HG03159 (cell line): ENCODE data around the gene UGT1A7.
"Not testable (repeated sequence)": the region's sequence is repeated elsewhere in the genome, so short reads cannot be mapped to it uniquely, and the experiment has no call there.

Source experiments
- ATAC-seq: cut with Tn5 transposase; IDR thresholded peaks from one replicate; pipeline ENCODE4 v1.9.1; 2021; ENCODE audit warnings: mild to moderate bottlenecking, moderate library complexity; ENCODE audit not compliant: unreplicated experiment

The UGT1A7 gene

GRCh38 chr2:233679196-233679595 lies 2.5 kb upstream of the UGT1A7 start:
- ATAC-seq, result no peak

DNA sequence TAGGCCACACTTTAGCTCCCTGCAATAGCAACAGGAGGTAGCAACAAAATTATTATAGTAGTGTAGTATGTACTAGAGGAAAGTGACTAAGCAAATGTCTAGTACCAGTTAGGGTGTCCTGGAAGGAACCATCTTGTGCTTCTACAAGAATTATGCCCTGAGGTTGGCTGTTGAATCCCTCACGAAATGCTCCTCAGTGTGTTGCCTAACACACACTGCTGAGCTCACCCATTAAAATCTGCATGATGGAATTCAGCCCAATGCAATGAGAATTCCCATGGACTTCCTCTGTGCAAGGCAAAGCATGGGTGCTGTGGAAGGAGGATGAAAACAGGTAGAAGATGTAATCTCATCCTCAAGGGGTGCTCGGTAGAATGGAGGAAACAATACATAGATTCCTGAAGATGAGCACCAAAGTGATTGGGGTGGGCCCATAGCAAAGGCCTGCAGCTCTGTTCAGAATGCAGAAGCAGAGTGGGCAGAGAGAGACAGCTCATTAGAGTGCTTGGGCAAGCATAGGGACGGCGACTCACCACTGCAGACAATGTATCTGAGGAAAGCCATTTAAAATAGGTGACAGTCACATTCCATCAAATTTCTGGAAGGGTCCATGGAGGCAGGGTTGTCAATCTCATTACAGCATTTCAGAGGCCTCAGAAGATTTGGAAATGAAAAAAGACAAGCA lies 1.2 kb upstream of the UGT1A7 start:
- no peak for ATAC-seq

DNA sequence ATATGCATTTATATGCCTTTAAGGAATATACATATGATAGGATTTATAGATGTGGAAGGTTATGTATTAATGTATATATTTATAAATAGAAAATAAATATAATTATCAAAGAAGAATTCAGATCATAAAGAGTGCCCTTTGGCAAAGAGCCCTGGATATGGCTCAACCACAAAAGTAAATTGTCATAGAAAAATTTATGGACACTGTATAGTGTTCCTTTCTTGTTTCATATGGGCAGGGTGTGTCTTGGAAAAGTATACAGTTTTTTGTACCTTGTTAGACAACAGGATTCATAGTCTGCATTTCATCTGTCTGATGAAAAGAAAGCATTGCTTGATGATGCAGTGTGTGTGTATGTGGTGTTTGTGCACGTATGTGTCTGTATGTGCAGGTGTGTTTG lies 2.9 kb downstream of the UGT1A7 start:
- no peak for ATAC-seq

DNA sequence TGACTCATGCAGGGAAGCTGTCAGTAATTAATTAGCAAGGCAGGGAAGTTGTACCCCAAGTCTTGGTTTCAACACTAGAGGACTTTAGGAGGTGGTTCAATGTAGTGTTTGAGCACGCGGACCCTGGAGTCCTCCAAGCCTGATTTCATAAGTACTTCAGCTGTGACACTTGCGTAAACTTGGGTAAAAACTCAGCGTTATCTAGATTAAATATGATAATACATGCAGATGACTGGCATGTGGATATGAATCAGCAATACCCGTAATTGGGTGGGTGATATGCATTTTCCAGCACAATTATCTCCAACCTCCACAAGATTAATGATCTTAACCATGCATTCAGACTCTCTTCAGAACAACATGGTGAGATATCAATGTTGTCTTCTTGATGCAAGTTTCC lies 5.2 kb downstream of the UGT1A7 start:
- no peak for ATAC-seq

DNA sequence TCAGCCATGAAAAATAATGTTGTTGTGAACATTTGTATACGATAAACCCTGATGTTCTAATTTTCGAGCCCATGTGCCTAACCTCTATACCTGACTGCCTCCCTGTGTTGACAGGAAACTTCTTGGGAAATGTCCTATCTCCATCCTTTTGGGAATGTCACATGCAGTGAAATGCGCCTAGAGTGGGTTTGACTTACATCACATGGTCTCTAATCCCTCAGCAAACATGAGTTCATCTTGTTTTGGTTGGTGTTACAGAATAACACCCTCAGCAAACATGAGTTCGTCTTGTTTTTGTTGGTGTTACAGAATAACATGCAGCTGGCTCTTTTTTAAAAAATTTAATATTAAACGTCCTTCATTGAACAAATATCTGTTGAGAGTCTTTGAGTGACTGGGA lies 6.6 kb downstream of the UGT1A7 start:
- ATAC-seq, result no peak

DNA sequence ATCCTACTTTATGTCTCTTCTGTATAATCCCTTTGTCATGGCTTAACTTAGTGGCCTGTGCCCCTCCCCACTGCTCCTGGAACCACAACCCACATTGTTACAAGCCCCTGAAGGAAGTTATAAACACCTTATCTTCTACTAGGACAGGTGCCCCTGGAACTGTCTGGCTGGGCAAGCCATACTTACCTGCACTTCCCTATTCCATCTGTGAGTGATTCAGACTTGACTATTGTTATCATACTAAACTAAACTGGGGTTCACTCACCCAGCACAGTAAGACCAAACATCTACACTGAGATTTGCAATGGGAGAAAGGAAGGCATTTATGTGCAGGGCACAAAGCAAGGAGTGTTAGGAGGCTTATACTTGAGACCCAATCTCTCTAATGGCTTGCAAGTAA lies 7.3 kb downstream of the UGT1A7 start:
- no peak for ATAC-seq

DNA sequence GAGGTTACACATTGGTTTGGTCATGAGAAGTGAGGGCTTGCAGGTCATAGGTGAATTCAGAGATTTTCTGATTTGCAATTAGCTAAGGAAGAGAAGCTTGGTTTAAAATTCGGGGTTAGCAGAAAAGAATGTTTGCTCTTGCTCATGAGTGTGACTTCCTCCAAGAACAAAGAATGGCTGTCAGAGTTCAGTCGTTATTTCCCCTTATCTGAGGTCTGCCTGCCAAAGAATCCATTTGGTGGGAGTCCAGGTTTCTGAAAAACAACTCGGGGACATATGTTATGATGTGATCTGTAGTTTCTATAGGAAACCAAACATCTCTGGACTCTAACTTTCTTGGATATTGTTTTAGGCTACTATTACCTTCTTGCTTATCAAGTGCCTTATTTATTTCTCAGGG lies 7.8 kb downstream of the UGT1A7 start:
- no peak for ATAC-seq

DNA sequence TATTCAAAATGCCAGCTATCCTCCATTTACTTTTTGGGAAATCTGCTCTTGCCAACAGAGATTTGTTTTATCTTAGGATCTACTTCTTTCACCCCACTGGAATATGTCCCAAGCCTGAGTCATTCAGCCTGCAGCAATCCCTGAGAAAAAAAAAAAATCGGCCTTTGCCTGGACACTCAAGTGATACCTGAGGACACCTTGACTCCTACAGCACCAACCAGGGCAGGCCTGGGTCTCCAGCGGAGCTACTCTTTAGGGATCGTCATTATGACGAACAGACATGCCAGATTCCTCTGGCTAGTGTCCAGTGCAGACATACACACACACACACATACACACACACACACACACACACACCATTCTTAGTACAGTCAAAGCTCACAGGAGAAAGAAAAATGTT lies 8.7 kb downstream of the UGT1A7 start:
- ATAC-seq, result no peak

DNA sequence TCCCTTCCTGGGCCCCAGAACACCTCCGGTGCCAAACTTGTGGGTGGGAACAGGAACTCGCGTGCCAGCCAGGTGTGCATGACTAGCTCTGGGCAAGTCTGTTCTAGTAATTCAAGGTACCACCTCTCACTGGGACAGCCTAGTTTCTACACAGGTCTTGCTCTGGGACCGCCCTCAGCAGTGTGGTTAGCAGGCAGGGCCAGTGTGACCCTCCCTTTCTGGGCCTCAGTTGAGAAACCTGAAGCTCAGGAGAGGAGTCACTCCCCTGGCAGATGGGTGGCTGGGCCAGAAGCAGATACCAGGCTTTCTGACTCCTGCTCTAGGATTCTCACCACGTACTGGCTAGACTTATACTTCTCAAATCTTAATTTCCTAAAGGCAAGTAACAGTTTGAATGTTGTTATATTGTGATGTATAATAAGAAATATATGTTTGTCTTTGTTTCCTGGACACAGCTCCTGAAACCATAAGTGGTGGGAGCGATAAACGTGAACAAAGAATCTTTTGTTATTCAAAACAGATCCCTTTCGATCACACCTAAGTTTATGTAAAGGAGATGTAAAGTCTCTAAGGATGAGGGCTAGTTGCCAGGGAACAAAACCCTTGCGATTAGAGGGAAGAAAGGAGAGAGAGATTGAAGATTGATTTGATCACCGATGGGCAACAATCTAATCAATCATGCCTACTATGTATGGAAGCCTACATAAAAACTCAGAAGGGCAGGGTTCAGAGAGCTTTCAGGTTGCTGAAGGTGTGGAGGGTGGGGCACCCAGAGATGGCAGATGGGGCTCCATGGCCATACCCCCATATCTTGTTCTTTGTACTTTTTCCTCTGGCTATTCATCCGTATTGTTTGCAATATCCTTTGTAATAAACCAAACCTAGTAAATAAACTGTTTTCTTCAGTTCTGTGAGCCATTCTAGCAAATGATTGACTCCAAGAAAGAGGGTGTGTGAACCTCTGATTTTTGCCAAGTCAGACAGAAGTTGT lies 10.0 kb downstream of the UGT1A7 start:
- no peak for ATAC-seq

DNA sequence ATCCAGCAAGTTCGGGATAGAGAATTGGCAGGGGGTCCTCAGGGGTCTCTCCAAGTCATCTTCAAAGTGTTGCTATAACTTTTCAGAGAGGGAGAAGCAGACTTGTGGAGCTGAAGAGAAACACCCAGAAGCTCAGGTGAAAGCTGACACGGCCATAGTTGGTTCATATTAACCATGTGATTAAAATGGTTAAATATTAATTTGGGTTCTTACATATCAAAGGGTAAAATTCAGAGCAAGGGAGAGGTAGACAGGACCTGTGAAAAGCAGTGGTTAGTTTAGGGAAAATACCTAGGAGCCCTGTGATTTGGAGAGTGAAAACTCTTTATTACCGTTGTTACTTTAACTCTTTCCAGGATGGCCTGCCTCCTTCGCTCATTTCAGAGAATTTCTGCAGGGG lies 10.9 kb downstream of the UGT1A7 start, which contains the start of gene UGT1A6:
Gene UGT1A6, plus strand, starts transcription at position 243 of the 400 bp plus-strand sequence. Its CDS starts 115 bp downstream, at position 358.
- no peak for ATAC-seq

DNA sequence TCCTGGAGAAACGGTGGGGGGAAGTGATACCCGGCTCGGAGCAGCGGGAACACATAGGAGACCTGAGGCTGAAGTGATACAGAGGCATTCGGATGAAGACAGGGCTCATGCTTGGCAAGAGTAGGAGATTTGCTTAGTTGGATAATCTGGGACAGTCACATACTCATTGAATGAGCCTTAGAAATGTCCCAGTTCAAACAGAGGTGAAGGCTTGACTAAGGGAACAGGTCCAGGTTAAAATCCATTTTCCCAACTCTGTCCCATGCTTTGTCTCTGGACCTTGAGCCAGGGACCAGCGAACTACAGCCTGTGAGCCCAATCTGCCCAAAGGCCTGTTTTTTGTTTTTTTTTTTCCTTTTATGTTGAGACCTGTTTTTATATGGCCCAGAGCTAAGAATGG lies 12.3 kb downstream of the UGT1A7 start:
- no peak for ATAC-seq

- no peak for ATAC-seq
These were observed 17.0 kb downstream of the UGT1A7 start for GRCh38 chr2:233698740-233699139.

DNA sequence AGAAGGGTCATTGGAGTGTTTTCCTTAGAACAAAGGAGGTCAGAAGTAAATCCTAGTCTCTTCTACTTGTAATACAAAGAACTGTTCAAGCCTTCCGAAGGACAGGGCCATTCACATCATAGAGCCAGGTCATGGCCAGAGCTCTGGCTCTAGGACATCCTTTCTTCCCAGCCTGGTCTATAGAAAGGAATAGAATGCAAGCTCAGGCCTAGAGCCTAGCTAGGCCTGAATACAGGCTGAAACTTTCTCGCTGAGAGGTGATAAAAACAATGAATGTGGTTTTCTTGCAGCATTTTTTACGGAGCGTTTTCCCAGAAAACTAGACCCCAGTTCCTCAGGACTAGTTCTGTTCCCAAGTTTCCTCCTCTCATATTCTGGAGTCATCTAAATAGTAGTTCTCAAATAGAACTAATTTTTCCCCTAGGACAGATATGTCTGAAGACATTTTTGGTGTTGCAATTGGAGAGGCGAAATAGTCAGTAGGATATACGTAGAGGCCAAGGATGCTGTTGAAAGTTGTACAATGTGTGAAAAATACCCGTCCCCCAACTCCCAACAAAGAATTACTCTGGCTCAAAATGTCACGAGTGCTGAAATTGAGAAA lies 17.8 kb downstream of the UGT1A7 start:
- no peak for ATAC-seq

GRCh38 chr2:233700028-233700635 lies 18.4 kb downstream of the UGT1A7 start:
- no peak for ATAC-seq

DNA sequence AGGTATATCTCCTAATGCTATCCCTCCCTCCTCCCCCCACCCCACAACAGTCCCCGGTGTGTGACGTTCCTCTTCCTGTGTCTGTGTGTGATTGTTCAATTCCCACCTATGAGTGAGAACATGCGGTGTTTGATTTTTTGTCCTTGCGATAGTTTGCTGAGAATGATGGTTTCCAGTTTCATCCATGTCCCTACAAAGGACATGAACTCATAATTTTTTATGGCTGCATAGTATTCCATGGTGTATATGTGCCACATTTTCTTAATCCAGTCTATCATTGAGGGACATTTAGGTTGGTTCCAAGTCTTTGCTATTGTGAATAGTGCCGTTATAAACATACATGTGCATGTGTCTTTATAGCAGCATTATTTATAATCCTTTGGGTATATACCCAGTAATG lies 19.1 kb downstream of the UGT1A7 start:
- not testable (repeated sequence) for ATAC-seq

DNA sequence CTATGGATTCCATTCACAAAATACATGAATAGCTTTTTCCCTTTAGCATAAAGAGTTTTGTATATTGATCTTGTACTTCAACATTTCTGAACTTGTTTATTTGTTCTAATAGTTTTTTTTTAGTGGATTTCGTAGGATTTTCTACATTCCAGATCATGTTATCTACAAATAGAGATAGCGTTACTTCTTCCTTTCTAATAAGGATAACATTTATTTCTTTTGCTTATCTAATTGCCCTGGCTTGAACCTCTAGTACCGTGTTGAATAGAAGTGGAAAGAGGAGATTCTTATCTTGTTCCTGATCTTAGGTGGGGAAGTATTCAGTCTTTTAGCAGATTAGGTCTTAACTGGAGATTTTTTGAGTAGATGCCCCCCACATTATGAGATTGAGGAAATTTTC lies 20.5 kb downstream of the UGT1A7 start:
- ATAC-seq, result no peak

GRCh38 chr2:233705911-233706506 lies 24.3 kb downstream of the UGT1A7 start:
- no peak for ATAC-seq

DNA sequence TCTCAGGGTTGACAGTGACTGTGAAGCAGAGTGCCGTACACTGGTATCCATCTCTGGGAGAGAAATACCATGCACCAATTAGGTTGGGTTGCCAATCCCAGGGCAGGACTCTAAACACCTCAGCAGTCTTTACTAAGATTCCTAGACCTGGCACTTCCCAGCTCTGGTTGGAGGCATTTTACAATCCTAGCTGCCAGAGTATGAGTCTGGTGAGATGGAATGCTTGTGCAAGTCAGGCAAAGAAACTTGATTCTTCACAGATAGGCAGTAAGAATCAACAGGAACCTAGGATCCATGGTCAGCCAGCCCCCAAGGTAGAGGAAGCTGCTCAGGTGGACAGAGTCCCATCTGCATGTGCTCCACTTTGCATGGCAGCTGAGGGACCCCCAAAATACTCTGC lies 25.0 kb downstream of the UGT1A7 start:
- ATAC-seq, result no peak

DNA sequence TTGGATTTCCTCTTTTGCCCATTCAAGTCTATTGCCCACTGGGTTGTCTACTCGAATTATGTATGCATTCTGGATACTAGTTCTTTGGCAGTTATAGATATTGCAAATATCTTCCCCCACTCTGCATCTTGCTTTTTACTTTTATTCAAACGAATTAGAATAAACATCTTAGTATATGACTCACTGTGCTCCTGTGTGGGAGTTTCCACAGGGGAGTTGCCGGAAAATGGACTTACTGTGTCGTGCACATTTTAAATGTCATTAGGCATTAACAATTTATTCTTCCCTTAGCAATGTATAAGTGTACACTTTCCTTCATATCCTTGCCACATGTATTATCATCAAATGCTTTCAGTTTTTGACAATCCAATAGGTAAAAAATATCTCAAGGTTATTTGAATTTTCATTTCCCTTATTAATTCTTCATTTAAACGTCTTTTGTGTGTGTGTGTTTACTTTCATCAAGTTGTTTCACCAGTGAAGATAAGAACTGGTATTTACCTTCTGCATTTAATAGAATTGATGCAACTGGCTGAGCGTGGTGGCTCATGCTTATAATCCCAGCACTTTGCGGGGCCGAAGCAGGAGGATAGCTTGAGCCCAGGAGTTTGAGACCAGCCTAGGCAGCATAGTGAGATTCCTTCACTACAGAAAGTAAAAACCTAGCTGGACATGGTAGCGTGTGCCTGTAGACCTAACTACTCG lies 26.4 kb downstream of the UGT1A7 start:
- ATAC-seq, result no peak

GRCh38 chr2:233708942-233709341 lies 27.2 kb downstream of the UGT1A7 start:
- ATAC-seq, result no peak
